Sciatic nerve (tissue), 2 donors: Measurements from ENCODE around the gene UBA52. TPM values are rescaled to one million over a fixed set of nuclear protein-coding genes. Genes with fewer than 3 reads are reported as not detected.

Source experiments
- ATAC-seq: fragments of 200-7000 bp; cut with Tn5 transposase; one replicate; pipeline ENCODE4 v1.9.1; 2020; ENCODE audit warnings: mild to moderate bottlenecking, moderate library complexity
- DNase-seq: peaks from one replicate; pipeline ENCODE4 v3.0.0-alpha.2; 2020; ENCODE audit warnings: low spot score
- intact Hi-C: fragments of 100-400 bp; cut with DNase I; formaldehyde crosslinking; loops from one replicate; pipeline ENCODE4 v1.14.2; 2022
- total RNA-seq: library from RNA; stranded (reverse); fragmentation: NEBNext Ultra II Directional; extraction: Animal tissue kit (Norgen Biotek cat#: 25700); gene quantifications from one replicate; pipeline ENCODE4 v1.2.1, GENCODE V29; 2021
- donor health status: DM: no; HTN: no; CAD: no.
- donor health status: DM: no; HTN: no; CAD: no.

UBA52 gene
- total RNA-seq, 1 donor from 2014 or later = 779 TPM

DNA sequence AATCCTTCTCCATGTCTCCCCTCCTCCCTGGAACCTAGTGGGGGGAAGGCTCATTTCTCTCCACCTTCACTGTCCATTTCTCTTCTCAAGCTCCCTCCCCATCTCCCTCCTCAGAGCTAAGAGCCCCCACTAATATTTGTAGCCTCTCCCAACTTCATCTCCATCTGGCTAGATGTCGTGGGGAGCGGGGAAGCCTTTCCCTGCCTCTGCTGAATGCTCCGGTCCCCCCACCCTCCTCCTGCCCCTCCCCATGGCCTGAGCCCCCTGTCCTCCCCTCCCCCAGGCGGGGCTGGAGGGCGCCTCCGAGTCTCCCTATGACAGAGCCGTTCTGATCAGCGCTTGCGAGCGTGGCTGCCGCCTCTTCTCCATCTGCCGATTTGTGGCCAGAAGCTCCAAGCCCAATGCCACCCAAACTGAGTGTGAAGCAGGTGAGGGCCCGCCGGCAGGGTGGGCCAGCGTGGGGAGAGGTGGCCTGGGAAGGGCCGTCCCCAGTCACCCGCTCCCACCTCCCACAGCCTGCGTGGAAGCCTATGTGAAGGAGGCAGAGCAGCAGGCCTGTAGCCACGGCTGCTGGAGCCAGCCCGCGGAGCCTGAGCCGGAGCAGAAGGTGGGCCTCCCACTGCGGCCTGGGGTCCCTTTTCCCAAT lies 42.1 kb downstream of the UBA52 start:
- ATAC-seq (no peak), DNase-seq (no peak)
- intact Hi-C loops = no loop called here

DNA sequence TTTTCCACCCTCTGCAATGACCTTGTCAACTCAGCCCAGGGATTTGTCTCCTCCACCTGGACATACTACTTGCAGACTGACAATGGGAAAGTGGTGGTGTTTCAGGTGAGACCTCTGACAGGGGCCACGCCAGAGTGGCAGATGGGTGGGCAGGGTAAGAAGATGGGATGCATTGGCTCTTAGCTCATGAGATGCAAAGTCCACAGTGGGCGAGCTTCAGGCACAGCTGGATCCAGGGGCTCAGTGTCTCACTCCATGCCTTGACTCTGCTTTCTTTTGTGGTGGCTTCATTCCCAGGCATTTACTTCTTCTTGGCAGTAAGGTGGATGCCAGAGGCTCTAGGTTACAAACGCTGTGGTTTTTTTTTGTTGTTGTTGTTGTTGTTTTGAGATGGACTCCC lies 44.4 kb downstream of the UBA52 start:
- DNase-seq = no peak
- intact Hi-C loops = no loop called here
- no peak for ATAC-seq

DNA sequence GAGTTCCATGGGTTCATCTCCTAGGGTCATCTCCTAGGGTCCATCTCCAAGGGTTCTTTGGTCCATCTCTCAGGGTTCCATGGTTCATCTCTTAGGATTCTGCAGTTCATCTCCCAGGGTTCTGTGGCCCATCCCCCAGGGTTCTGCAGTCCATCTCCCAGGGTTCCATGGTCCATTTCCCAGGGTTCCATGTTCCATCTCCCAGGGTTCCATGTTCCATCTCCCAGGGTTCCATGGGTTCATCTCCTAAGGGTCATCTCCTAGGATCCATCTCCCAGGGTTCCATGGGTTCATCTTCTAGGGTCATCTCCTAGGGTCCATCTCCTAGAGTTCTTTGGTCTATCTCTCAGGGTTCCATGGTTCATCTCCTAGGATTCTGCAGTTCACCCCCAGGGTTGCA lies 45.9 kb downstream of the UBA52 start:
- DNase-seq (no peak), ATAC-seq (no peak)
- intact Hi-C loops = no loop called here

DNA sequence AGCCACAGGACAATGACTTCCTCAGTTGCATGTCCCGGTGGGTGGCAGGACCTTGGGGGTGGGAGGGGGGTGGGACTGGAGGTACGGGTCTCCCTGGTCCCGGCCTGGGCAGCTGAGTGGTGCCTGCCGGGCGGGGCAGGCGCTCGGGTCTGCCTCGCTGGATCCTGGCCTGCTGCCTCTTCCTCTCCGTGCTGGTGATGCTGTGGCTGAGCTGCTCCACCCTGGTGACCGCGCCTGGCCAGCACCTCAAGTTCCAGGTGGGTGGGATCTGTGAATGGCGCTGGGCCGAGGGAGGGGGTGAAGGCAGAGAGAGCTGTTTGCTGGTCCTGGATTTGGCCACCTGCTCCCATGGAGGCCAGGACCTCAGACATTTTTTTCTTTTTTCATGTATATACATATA lies 46.6 kb downstream of the UBA52 start:
- intact Hi-C loops = no loop called here
- DNase-seq (no peak), ATAC-seq (no peak)

DNA sequence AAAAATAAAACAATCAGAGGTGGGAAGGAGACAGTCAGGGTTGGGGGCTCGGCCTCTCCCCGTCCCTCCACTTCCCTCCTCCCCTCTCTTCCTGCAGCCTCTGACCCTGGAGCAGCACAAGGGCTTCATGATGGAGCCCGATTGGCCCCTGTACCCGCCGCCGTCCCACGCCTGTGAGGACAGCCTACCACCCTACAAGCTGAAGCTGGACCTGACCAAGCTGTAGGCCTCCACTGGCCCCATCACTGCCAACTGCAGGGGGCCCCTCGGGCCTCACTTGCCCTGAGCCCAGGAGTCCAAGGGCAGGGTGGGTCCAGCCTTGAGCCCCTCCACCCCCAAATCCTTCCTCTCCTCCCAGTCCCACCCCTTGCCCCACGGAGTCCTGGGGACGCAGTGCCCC lies 48.7 kb downstream of the UBA52 start:
- no peak for ATAC-seq
- intact Hi-C loops = no loop called here

DNA sequence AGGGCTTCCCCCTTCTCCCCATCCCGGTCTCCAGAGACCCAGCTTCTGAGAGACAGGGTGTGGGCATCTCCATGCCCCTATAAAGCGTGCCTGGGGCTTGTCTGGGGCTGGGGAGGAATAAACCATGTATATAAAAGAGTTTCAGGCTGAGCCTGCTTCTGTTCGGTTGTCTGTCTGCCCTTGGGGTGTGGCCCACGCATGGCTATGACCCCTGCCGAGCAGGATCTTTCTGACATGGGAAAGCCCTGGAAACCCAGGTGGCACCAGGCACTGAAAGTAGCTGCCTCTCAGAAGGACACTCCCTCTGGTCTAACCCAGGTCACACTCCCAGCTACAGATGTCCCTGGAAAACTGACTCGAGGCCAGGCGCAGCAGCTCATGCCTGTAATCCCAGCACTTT lies 49.2 kb downstream of the UBA52 start:
- no peak for ATAC-seq
- DNase-seq = no peak
- intact Hi-C loops = no loop called here

More for the DNA sequence above, 48.7 kb downstream of the UBA52 start:
- DNase-seq = no peak

DNA sequence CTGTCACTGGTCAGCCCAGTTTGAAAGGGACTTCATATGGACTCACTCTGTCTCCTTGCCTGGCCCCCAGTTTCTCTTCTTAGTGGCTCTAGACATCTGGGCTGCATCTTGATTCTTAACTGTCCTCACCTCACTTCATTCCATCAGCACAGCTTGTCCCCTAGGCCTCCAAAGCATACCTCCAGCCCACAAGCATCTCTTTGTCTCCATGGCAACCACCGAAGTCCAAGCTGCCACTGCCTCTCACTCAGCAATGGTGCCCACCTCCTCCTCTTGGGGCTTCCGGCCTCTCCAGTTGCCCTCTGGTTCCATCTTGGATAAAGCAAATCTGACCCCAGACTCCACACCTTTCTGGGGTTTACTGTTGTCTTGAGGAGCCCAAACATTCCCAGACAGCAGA lies 55.2 kb downstream of the UBA52 start:
- DNase-seq = no peak
- ATAC-seq = no peak
- intact Hi-C loops = no loop called here

Other genes with a start within 250 kb of the UBA52 start
- 45.7 TPM for gene LSM4, start 248.8 kb upstream of the UBA52 start, total RNA-seq
- gene PGPEP1, start 231.3 kb upstream of the UBA52 start, total RNA-seq = 49.6 TPM
- 8.3 TPM for gene GDF15, start 185.7 kb upstream of the UBA52 start, total RNA-seq
- gene LRRC25, start 174.2 kb upstream of the UBA52 start, total RNA-seq = 8.2 TPM
- 82.5 TPM for gene SSBP4, start 152.5 kb upstream of the UBA52 start, total RNA-seq
- 112 TPM for gene ISYNA1, start 133.7 kb upstream of the UBA52 start, total RNA-seq
- gene ELL, start 49.8 kb upstream of the UBA52 start, total RNA-seq = 28.9 TPM
- 296 TPM for gene FKBP8, start 28.3 kb upstream of the UBA52 start, total RNA-seq
- gene KXD1, start 14.0 kb upstream of the UBA52 start, total RNA-seq = 97.2 TPM
- 58.1 TPM for gene REX1BD, start 16.9 kb downstream of the UBA52 start, total RNA-seq
- 4.5 TPM for gene CRLF1, start 34.9 kb downstream of the UBA52 start, total RNA-seq
- 1.2 TPM for gene TMEM59L, start 41.0 kb downstream of the UBA52 start, total RNA-seq
- 26.1 TPM for gene KLHL26, start 65.2 kb downstream of the UBA52 start, total RNA-seq
- gene CRTC1, start 111.8 kb downstream of the UBA52 start, total RNA-seq = 17.5 TPM
- gene COMP, start 219.4 kb downstream of the UBA52 start, total RNA-seq = 7.6 TPM